Osteoblast (primary cell): Measurements from ENCODE around the gene EDN3. TPM values are rescaled to one million over a fixed set of nuclear protein-coding genes. Genes with fewer than 3 reads are reported as not detected.

ENCODE experiments used
- DNase-seq: peaks from one replicate; pipeline ENCODE4 v3.0.0; 2011; ENCODE audit warnings: low spot score, mixed read lengths; ENCODE audit not compliant: insufficient read length; ENCODE audit errors: missing footprints
- H2AFZ ChIP-seq: 2 replicates; pipeline ENCODE4 v1.6.0; 2011; ENCODE audit warnings: mild to moderate bottlenecking, low read length
- H3K27ac ChIP-seq: 2 replicates; pipeline ENCODE4 v1.5.1; 2011; ENCODE audit warnings: mild to moderate bottlenecking, low read depth, low read length, moderate library complexity
- H3K27me3 ChIP-seq: 2 replicates; pipeline ENCODE4 v1.6.0; 2012; ENCODE audit warnings: mild to moderate bottlenecking, control low read depth, inconsistent platforms, low read length, moderate library complexity; ENCODE audit not compliant: insufficient read depth
- H3K36me3 ChIP-seq: 2 replicates; pipeline ENCODE4 v1.5.1; 2011; ENCODE audit warnings: mild to moderate bottlenecking, low read length, control low read depth, moderate library complexity; ENCODE audit not compliant: insufficient read depth
- H3K4me1 ChIP-seq: 2 replicates; pipeline ENCODE4 v1.5.1; 2011; ENCODE audit warnings: mild to moderate bottlenecking, low read length, control low read depth, moderate library complexity; ENCODE audit not compliant: insufficient read depth
- H3K4me2 ChIP-seq: 2 replicates; pipeline ENCODE4 v1.6.0; 2011; ENCODE audit warnings: mild to moderate bottlenecking, low read length; ENCODE audit not compliant: insufficient read depth
- H3K4me3 ChIP-seq: fragments of 200-600 bp; sonication (generic); 3 replicates; pipeline ENCODE4 v1.5.1; 2012; ENCODE audit warnings: mild to moderate bottlenecking, low read length, inconsistent platforms; ENCODE audit not compliant: insufficient read depth
- H3K79me2 ChIP-seq: 2 replicates; pipeline ENCODE4 v1.6.0; 2012; ENCODE audit warnings: mild to moderate bottlenecking, low read length, control low read depth, inconsistent platforms; ENCODE audit not compliant: insufficient read depth
- H3K9me3 ChIP-seq: 2 replicates; pipeline ENCODE4 v1.5.1; 2011; ENCODE audit warnings: low read depth, low read length, control low read depth
- H4K20me1 ChIP-seq: 2 replicates; pipeline ENCODE4 v1.6.0; 2012; ENCODE audit warnings: mild to moderate bottlenecking, low read length, control low read depth; ENCODE audit not compliant: insufficient read depth
- total RNA-seq: library from RNA; depleted of rRNA; stranded (reverse); fragments of >200 nt; gene quantifications from 2 replicates; pipeline ENCODE4 v1.2.3, GENCODE V29; 2012
- TF ChIP-seq, protein P1 (sequence below): IDR thresholded peaks from 2 replicates; pipeline ENCODE4 v1.5.1; 2011; ENCODE audit warnings: mild to moderate bottlenecking, low read depth, low read length, moderate library complexity; ENCODE audit errors: extremely low read depth

Gene EDN3
- total RNA-seq, 1 donor = not detected

GRCh38 chr20:59360934-59361333, 60.5 kb downstream of the EDN3 start:
- H3K36me3 ChIP-seq = no peaks in the 10 kb centered on the region
- H3K4me1 ChIP-seq = no peaks in the 10 kb centered on the region
- no peaks in the 10 kb centered on the region for H4K20me1 ChIP-seq
- no peak overlapping the region for H3K4me2 ChIP-seq
- no peak overlapping the region for H2AFZ ChIP-seq
- no peaks in the 10 kb centered on the region for H3K27me3 ChIP-seq
- no peak for DNase-seq
- H3K9me3 ChIP-seq = no peaks in the 10 kb centered on the region
- H3K79me2 ChIP-seq = no peaks in the 10 kb centered on the region
- TF ChIP-seq, protein P1, sequence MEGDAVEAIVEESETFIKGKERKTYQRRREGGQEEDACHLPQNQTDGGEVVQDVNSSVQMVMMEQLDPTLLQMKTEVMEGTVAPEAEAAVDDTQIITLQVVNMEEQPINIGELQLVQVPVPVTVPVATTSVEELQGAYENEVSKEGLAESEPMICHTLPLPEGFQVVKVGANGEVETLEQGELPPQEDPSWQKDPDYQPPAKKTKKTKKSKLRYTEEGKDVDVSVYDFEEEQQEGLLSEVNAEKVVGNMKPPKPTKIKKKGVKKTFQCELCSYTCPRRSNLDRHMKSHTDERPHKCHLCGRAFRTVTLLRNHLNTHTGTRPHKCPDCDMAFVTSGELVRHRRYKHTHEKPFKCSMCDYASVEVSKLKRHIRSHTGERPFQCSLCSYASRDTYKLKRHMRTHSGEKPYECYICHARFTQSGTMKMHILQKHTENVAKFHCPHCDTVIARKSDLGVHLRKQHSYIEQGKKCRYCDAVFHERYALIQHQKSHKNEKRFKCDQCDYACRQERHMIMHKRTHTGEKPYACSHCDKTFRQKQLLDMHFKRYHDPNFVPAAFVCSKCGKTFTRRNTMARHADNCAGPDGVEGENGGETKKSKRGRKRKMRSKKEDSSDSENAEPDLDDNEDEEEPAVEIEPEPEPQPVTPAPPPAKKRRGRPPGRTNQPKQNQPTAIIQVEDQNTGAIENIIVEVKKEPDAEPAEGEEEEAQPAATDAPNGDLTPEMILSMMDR = no peak
- H3K4me3 ChIP-seq = no peak overlapping the region
- no peak overlapping the region for H3K27ac ChIP-seq

DNA sequence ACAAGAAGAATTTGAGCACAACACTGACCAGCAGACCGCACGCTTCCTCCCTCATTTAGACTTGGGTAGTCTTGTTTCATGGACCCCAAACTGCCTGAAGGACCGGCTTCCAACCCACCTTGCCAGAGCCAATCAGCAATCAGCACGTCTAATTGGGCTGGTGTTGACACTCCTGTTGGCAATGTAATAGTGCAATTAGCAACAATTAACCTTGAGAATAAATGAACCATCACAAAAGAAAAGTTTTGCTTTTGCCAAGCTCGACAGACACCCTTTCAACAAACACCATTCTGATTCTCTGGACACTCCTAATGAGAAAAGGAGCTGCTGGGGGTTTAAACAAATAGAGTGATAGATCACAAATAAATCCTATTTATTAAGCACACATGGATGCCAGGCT, 61.0 kb downstream of the EDN3 start:
- Histone ChIP-seq H3K36me3 (no peaks in the 10 kb centered on the region), H3K4me3 (no peak overlapping the region), H3K9me3 (no peaks in the 10 kb centered on the region), H3K4me2 (no peak overlapping the region), H3K79me2 (no peaks in the 10 kb centered on the region), H2AFZ (no peak overlapping the region), H3K27me3 (no peaks in the 10 kb centered on the region), H4K20me1 (no peaks in the 10 kb centered on the region), H3K27ac (no peak overlapping the region), H3K4me1 (no peaks in the 10 kb centered on the region)
- TF ChIP-seq, protein P1 = no peak
- DNase-seq = no peak

- H3K27ac ChIP-seq = no peak overlapping the region
- no peaks in the 10 kb centered on the region for H3K79me2 ChIP-seq
- H3K36me3 ChIP-seq = no peaks in the 10 kb centered on the region
- no peak overlapping the region for H3K4me3 ChIP-seq
- no peaks in the 10 kb centered on the region for H3K4me1 ChIP-seq
- H3K27me3 ChIP-seq = no peaks in the 10 kb centered on the region
- no peaks in the 10 kb centered on the region for H3K9me3 ChIP-seq
- no peak for DNase-seq
- no peak overlapping the region for H3K4me2 ChIP-seq
- no peak overlapping the region for H2AFZ ChIP-seq
- TF ChIP-seq, protein P1 = no peak
- H4K20me1 ChIP-seq = no peaks in the 10 kb centered on the region
These were observed 62.7 kb downstream of the EDN3 start for GRCh38 chr20:59363101-59363500.

DNA sequence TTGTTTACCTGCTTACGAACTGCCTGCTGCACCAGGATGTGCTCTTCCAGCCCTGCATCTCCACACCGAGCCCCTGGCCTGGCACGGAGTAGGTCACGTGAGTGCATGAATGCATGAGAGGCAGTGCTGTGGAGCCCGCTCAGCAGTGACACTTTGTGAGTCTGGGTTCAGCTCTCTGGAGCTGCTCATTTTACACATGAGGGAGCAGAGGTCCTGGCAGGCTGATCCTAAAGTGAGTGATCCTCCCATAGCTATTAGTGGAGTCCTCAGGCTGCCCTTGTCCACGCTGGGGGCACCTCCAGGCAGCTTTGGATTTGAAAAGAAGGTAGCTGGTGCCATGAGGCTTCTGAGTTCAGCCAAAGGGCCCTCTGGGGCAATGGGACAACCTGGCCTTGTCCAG, 64.2 kb downstream of the EDN3 start:
- Histone ChIP-seq H3K4me1 (no peaks in the 10 kb centered on the region), H3K4me2 (no peak overlapping the region), H3K27ac (no peak overlapping the region), H3K9me3 (no peaks in the 10 kb centered on the region), H3K79me2 (no peaks in the 10 kb centered on the region), H4K20me1 (no peaks in the 10 kb centered on the region), H3K4me3 (no peak overlapping the region), H3K27me3 (no peaks in the 10 kb centered on the region), H2AFZ (no peak overlapping the region), H3K36me3 (no peaks in the 10 kb centered on the region)
- no peak for DNase-seq
- TF ChIP-seq, protein P1 = no peak
